GM18502 (cell line): Measurements from ENCODE around the gene ARHGEF16.

Experiments
- ATAC-seq: cut with Tn5 transposase; IDR thresholded peaks from one replicate; pipeline ENCODE4 v1.9.1; 2021; ENCODE audit warnings: mild to moderate bottlenecking; ENCODE audit not compliant: unreplicated experiment, poor library complexity

The ARHGEF16 gene

DNA sequence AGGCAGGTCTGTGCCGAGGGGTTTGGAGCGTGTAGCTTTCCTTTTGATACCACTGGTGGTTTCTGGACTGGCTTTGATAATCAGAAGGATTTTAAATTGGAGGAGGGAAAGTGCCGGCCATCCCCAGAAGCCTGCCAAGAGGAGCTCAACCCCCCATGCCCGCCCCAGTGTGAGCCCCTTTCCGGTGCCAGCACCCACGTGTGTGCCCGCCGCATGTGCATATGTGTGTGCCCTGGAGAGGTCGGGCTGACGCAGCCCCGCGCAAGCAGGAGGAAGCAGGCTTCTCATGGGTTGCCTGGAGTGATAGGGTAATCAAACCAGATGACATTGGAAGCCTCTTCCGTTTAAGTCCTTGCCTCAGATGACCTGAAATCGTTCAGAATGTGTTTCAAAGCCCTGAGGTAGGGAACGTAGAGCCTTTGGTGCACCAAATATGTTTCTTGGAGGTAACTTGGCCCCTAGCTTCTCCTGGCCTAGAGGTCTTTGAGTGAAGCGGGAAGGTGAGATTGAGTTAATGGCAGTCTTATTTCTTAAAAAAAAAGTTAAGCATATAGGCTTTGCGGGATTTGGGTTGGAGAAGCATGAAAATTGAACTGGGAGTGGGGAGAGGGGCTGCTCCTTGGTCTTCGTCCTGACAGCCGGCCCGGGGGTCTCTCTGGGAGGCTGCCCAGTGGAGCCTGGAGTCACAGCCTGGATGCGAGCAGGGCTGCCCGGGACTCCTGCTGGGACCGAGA, 34.1 kb upstream of the ARHGEF16 start:
- ATAC-seq, result no peak

DNA sequence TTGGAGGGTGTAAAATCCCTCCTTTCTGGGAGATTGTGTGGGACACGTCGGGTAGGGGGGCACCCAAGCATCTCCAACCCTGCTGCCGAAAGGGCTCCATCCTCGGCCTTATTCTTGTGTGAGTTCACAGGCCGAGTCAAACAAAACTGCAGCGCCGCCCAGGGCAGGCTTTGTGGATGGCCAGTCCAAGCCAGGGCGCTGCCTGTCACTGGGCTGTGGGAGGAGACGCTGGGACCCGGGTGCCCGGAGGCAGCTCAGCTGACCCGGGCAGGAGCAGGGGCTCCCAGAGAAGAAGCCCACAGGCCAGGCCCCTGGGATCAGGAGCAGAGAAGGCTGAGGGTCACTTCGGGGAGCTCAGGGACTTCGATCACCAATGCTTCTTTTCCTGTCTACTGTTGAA, 31.8 kb upstream of the ARHGEF16 start:
- no peak for ATAC-seq

DNA sequence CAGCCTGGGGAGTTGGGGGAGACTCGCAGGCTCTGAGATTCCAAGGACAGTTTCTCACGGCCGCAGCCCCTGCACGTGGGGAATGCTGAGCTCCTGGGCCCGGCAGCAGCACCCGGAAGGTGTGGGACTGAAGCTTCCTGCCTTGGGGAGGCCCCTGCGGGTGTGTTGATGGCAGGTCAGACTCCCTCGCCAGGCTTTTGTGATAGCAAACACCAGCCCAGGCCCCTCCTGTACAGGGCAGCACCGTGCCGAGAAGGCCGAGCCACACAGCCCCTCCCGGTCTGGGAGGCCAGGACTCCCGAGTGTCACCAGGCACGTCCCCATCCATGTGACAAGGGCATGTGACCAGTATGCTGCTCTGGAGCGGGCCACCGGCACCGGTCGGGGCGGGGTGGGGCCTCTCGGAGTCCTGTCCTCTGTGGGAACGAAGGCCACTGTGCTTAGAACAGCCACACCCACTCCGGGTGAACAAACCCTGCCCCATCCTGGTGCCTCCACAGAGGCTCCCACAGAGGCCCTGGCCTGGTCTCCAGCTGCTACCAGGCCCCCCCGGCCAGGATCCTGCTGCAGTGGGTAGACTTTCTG, 31.1 kb upstream of the ARHGEF16 start:
- ATAC-seq, result no peak

DNA sequence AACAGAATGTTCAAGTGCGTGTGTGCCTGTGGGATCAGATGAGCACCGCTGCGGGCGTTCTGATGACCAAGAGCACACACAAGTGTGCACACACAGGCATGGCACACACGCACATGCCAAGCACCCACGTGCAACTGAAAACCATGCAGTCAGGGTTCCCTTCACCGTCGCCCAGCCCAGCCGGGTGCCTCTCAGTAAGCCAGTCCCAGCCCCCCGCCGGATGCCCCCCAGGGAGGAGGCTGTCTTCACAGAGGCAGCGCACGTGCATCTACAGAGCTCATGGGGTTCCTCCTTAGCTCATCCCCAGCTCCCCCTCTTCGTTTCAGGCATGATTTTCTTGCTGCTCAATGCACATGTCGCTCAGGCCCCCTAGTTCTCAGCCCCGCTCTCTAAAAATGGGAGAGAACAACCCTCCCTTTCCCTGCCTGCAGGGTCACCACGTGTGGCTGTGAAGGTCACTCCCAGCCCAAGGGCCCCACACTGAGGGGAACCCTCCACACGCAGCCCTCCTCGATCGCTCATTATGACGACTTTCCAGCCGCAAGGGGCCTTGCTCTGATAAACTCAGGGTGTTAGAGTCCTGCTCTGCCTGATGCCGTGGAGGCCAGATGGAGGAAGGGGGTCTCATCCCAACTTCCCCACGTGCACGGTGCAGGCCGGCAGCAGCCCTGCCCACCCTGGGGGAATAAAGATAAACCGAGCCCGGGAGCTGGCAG, 30.4 kb upstream of the ARHGEF16 start:
- ATAC-seq, result no peak

DNA sequence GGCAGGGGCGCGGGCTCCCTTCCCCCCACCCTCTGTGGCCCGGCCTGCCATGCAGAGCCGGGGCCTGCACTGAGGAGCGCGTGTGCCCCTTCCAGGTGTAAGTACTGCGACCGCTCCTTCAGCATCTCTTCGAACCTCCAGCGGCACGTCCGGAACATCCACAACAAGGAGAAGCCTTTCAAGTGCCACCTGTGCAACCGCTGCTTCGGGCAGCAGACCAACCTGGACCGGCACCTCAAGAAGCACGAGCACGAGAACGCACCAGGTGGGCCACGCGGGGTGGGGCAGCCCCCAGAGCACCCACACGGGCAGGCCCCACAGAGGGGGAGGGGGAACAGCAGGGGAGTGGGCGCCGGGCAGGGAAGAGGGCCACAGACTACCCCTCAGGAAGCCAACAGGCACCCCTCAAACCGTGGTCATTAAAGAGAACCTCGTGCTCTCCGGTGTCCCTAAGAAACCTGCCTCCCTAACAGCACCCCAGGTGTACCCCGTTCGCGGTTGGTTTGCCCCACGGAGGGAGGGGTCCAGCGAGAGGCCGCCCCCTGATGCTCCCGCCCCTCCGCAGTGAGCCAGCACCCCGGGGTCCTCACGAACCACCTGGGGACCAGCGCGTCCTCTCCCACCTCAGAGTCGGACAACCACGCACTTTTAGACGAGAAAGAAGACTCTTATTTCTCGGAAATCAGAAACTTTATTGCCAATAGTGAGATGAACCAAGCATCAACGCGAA, 28.8 kb upstream of the ARHGEF16 start:
- no peak for ATAC-seq

DNA sequence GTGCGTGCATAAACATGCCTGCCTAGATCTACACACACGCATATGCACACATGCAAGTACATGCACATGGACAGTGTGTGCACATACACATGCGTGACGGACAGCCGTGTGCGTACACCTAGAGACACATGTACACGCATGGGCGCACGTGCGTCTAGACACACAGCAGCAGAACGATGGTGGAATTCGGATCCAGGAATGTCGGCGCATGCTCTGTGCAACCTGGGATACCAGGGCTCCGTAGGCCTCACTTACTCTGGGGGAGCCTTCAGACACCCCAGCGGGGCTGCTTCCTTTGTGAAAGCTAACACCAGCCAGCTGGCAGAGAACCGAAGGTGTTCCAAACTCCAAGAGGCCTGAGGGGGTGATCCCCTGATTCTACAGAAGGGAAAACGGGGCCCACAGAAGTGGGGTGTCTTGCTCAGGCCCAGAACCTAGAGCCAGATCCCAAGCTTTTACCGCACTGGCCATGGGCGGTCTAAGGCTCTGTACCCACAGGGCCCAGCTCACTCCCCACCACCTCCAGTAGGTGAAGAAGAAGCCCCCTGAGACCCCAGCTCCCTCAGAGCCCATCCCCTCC, 27.4 kb upstream of the ARHGEF16 start:
- ATAC-seq, result no peak

DNA sequence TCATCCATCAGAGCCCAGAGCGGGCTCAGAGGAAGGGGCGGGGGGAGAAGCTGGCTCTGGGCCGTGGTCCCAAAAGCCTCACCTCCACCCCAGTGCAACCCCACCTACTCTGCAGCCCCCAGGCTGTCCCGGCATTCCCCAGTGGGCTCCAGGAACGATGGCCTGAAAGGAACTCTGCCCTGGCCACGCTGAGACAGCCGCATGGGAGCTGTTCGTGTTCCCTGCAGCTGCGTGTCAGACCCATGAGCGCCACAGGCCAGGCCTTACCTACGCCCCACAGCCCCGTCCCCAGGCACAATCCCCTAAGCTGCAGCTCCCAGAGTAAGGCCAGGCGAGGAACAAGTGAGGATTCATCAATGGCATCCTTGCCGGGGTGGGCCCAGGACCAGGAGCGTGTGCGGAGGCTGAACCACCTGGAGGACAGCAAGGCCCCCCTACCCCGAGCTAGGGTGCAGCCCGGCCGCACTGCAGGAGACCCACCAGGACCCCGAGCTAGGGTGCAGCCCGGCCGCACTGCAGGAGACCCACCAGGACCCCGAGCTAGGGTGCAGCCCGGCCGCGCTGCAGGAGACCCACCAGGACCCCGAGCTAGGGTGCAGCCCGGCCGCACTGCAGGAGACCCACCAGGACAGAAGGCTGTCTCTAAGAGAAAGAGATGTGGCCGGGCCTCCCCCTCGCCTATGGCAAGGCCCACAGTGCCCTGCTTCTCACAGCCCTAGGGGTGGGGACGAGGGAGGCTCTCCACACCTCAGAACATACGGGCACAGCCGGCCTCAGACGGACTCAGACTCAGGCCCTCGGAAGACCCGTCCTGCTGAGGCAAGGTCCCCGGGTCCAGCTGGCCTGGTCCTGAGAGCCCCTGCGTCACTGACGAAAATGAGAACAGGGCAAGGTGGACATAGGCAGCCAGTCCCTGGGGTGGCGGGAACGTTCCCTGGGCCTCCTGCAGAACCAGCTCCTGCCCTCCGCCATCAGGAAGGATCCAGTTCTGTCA, 26.5 kb upstream of the ARHGEF16 start:
- no peak for ATAC-seq

DNA sequence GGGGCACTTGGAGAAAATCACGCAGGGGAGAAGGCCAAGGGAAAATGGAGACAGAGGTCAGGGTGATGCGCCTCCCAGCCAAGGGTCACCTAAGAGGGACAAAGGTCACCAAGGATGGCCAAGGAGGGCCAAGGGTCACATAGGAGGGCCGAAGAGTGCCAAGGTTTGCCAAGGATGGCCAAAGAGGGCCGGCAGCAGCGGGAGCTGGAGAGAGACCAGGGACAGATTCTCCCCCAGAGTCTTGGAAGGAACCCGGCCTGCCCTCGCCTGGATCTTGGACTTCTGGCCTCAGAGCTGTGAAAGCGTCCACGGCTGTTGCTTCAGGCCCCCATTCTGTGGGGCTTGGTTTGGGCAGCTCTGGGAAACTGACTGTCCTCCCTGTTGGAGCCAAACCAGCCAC, 25.6 kb upstream of the ARHGEF16 start:
- ATAC-seq, result no peak

DNA sequence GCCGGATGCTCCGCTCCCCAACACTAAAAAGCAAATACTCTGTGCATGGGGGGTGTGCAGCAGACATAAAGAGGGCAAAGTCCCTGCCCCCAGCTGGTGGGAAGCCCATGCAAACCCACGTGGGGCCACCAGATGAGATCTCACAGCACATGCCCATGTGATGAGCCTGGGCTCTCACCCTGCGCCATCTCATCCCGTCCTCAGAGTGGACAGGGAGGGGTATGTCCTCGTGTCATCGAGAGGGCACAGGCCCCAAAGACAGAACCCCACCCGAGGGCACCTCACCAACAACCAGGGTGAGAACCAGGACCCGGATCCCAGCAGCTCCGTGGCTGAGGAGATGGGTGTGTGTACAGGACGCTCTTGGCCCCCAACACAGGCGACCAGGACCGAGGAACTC, 25.1 kb upstream of the ARHGEF16 start:
- no peak for ATAC-seq

DNA sequence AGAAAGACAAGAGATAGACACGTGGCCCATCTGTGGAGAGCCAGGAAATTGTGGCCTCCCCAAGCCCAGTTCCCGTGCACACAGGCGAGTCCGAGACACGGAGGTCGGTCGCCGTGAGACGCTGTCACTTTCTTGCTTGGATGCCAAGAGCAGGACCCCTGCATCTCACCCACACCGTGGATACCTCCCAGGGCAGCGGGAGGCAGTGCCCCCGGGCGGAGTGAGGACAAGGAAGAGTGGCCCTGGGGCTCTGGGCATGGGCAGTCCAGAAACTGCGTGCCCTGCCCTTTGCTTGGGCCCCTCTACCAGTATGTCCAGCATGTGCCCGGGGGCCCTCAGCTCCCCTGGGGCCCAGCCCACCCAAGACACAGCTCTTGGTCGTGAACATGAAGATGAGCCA, 24.7 kb upstream of the ARHGEF16 start:
- no peak for ATAC-seq

DNA sequence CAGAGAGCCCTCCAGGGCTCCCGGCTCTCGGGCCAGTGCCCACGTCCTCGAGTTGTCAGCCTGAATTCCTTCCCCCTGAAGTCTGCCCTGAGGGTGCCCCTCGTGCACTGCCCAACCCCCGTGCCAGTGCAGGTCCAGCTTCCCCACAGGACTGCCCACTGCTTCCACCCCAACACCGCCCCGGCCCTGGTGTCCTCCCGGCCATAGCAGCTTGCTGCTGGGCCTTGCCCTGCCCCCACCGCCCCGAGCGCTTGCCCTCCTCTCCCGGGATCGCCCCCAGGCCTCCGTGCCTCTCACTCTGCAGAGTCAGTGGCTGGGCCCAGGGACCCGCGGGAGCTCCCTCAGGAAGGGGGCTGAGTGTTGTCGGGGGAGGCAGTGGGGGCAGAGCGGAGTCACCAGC, 24.1 kb upstream of the ARHGEF16 start:
- no peak for ATAC-seq

DNA sequence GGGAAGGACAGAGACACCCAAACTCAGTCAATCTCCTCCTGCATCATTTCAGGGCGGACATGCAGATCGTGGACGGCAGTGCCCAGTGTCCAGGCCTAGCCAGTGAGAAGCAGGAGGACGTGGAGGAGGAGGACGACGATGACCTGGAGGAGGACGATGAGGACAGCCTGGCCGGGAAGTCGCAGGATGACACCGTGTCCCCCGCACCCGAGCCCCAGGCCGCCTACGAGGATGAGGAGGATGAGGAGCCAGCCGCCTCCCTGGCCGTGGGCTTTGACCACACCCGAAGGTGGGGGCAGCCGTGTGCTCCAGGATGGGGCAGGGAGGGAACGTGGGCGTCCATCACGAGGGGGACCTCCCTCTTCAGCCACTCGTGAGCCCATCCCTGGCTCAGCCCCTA, 23.6 kb upstream of the ARHGEF16 start:
- ATAC-seq, result no peak

DNA sequence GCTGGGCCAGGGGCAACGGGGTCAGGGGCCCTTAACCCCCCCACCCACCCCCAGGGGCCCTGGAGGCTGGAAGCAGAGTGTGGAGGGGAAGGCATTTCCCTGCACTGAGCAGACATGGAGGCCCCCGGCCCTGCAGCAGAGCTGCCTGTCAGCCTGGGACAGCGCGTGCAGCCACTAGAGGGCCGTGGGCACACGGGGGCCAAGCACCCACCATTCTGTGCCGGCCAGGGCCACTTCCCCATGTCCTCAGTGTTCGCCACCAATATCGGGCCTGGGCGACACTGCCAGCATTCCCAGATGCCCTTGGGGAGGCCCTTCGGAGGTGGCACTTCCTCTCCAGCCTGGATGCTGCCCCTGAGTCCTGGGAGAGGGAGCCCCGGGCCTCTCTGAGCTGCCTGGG, 23.2 kb upstream of the ARHGEF16 start:
- no peak for ATAC-seq

DNA sequence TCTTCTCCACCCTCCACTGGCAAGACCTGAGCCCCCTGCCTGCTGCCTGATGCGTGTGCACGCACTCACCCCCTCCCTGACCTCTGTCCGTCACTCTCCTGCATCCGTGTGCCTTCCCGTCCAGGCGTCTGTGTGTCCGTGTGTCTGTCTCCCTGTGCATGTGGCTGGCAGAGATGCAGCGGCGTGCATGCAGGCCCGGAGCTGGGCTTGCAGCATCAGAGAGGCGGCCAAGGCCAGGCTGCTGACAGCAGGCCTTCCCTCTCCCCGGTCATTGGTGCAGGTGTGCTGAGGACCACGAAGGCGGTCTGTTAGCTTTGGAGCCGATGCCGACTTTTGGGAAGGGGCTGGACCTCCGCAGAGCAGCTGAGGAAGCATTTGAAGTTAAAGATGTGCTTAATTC, 22.8 kb upstream of the ARHGEF16 start:
- ATAC-seq, result no peak

DNA sequence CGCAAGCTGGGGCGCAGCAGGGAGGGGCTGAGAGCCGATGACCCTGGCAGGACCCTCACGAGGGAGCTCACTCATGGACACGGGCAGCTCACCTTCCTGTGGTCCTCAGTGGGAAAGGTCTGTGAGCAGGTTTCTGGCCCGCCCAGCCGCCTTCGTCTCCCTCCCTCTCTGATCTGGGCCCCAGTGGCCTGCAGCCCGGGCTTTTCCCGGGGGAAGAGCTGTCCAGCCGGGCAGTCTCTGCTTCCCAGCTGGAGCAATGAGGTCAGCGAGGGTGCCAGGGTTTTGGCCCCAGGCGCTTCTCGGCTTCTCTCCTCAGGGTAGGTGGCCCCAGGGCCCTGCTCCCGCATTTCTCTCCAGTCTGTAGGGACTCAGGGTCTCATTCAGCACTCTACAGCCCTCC, 22.2 kb upstream of the ARHGEF16 start:
- ATAC-seq, result no peak

DNA sequence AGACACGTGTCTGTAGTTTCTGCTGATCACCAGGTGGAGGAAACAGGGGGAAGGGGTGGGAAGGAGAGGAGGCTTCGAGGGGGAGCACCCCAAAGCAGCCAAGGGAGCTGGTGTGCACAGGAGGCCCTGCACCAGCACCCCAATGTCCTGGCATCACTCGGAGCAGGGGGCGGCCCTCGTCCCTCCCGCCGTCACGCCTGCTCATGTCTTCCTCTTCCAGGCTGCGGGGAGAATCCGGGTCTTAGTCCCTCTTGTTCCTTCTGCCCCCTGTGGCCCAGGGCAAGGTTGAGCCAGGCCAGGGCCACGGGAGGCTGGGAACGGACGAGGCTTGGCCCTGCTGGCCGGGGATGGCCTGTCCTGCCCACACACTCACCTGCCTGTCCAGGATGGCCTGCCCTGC, 21.4 kb upstream of the ARHGEF16 start:
- ATAC-seq, result no peak

DNA sequence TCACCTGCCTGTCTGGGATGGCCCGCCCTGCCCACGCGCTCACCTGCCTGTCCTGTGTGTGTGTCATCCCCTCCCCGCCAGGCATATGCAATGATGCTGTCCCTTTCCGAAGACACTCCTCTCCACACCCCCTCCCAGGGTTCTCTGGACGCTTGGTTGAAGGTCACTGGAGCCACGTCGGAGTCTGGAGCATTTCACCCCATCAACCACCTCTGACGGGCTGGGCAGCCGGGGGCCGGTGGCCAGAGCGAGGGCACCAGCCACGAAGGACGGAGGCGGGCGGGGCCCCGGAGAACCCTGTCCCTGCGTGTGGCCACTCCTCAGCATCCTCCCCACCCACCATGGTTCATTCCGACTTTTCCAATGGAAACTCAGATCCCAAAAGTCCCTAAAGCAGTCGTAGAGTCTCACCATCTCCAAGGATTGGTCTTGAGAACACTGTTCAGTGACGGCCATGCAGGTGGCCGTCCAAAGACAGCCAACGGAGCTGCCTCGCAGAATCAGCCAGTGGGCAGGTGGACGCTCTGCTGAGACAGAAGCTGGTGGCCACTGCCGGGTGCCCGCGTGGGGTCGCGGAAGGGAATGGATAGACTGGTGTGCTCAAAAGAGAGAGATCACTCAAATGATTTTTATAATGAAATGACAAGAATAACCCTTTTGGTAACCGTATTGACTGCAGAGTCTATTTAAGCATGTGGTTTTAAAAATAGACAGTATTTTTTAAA, 20.7 kb upstream of the ARHGEF16 start:
- no peak for ATAC-seq

DNA sequence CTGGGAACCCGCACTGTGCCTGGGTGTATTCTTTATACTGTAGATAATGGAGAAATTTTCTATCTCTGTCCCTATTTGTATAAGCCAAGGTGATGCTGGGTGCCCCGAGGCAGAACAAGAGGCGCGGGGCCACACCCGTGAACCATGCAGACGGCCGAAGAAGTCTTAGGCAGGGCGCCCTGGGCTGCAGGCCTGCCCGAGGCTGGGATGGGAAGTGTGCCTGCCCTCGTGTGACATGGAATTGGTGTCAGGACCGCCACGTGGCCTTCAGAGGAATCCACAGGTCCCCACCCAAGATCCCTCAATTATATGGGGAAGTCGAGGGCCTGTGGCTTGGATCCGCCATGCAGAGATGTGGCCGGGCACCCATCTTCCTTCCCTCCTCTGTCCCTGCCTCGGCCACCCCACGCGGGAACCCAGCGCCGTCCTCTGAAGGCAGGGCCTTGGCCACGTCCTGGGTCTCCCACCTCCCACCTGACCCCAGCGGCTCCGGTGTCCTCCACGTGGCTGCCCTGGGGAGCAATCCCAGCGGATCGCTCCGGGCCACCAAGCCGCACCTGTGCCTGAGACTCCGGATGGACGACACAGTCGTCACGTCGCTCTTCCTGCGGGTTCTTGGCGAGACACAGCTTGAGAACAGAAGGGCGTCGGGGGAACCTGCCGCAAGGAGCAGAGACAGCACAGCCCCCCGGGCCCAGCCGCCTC, 19.9 kb upstream of the ARHGEF16 start:
- no peak for ATAC-seq
